ENCODE measurements around the gene CD160.
"Not testable (repeated sequence)": the region's sequence is repeated elsewhere in the genome, so short reads cannot be mapped to it uniquely, and the experiment has no call there.

- not testable (repeated sequence) for TF ChIP-seq CTCF (conservative IDR thresholded peaks at IDR 0.05); EZH2 (IDR thresholded peaks at IDR 0.05; ENCODE audit: low read depth)
Measured at GRCh38 chr1:145760395-145760949, 41.2 kb downstream of the CD160 start.
